Transverse colon (tissue), 4 donors: ENCODE results near the gene ATG7.

ENCODE experiments used
- CTCF ChIP-seq, 5 experiments: fragments of 200-600 bp in 3 of 5; fragments of 450-650 bp in 2 of 5; sonication (generic) in 3 of 5; IDR thresholded peaks; 1 replicate in 2 of 5; 2 replicates in 3 of 5; pipeline ENCODE4 v1.5.1; 2016 to 2017; ENCODE audit warnings: antibody characterized with exemption in 5 of 5, inconsistent platforms in 3 of 5, mild to moderate bottlenecking in 2 of 5, moderate library complexity in 1 of 5
- POLR2A ChIP-seq: fragments of 450-650 bp; IDR thresholded peaks from one replicate; pipeline ENCODE4 v1.6.1; 2016; ENCODE audit warnings: antibody characterized with exemption, mild to moderate bottlenecking, moderate library complexity
- POLR2AphosphoS5 ChIP-seq, 3 donors: sonication (generic); formaldehyde crosslinking; IDR thresholded peaks; one replicate each; pipeline ENCODE4 v1.6.1; 2016; ENCODE audit warnings: antibody characterized with exemption in 3 of 3

DNA sequence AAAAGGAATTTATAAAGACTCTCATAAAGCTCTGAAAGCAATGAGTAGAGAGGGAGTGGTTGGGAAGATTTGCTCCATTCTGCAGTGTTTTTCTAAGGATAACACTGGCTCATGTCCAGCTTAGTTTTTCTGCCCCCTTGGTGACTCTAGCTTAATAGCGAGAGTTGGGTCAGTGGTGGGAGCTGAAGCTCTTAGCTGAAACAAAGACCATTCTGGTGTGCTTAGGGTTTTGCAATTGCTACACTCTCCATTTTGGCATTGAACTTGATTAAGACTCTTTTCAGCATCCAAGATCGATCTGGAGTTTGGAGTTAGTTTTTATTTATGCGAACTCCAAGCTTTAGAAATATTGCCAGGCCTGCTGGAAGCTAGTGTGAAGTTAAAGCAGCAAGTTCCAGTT, 98.0 kb downstream of the ATG7 start:
- TF ChIP-seq POLR2AphosphoS5 (IDR thresholded peaks at IDR 0.05) = no peak
- TF ChIP-seq CTCF (IDR thresholded peaks at IDR 0.05) = no peak
- TF ChIP-seq POLR2A = no peak
